NT2/D1 (cell line): ENCODE data around the gene LIPE.

Experiments used
- SUZ12 ChIP-seq: IDR thresholded peaks from 2 replicates; pipeline ENCODE4 v1.6.1; 2011; ENCODE audit not compliant: insufficient read length, insufficient read depth; ENCODE audit errors: extremely low read depth
- YY1 ChIP-seq: IDR thresholded peaks from 2 replicates; pipeline ENCODE4 v1.6.1; 2011; ENCODE audit not compliant: insufficient read length, insufficient read depth
- ZNF274 ChIP-seq: IDR thresholded peaks from 2 replicates; pipeline ENCODE4 v1.6.1; 2011; ENCODE audit warnings: mild to moderate bottlenecking, low read depth, low read length

GRCh38 chr19:42394751-42395150 is 32.4 kb downstream of the LIPE start:
- TF ChIP-seq YY1, result no peak
- TF ChIP-seq ZNF274, result no peak
- no peak for TF ChIP-seq SUZ12
